Activated naive CD8-positive, alpha-beta T cell (primary cell): Measurements from ENCODE around the gene ZC3H12C.

ENCODE experiments used
- H3K27ac Mint-ChIP-seq: one replicate; pipeline ENCODE4 v1.8.0; 2021; ENCODE audit warnings: mixed read lengths
- H3K27me3 Mint-ChIP-seq: one replicate; pipeline ENCODE4 v1.8.0; 2021; ENCODE audit warnings: mixed read lengths
- H3K36me3 Mint-ChIP-seq: one replicate; pipeline ENCODE4 v1.8.0; 2021; ENCODE audit warnings: mixed read lengths
- H3K4me1 Mint-ChIP-seq: one replicate; pipeline ENCODE4 v1.8.0; 2021; ENCODE audit warnings: low read depth, mixed read lengths
- H3K4me3 Mint-ChIP-seq: one replicate; pipeline ENCODE4 v1.8.0; 2021; ENCODE audit warnings: mild to moderate bottlenecking, mixed read lengths
- H3K9me3 Mint-ChIP-seq: one replicate; pipeline ENCODE4 v1.8.0; 2021; ENCODE audit warnings: low read depth, mixed read lengths

The ZC3H12C gene

GRCh38 chr11:110087812-110088534 is 5.2 kb upstream of the ZC3H12C start:
- H3K9me3 Mint-ChIP-seq = no peaks in the 10 kb centered on the region
- no peak overlapping the region for H3K4me3 Mint-ChIP-seq
- peaks cover 17% of the 10 kb centered on the region for H3K27me3 Mint-ChIP-seq
- no peak overlapping the region for H3K27ac Mint-ChIP-seq
- peaks cover 4% of the 10 kb centered on the region for H3K4me1 Mint-ChIP-seq
- no peaks in the 10 kb centered on the region for H3K36me3 Mint-ChIP-seq

DNA sequence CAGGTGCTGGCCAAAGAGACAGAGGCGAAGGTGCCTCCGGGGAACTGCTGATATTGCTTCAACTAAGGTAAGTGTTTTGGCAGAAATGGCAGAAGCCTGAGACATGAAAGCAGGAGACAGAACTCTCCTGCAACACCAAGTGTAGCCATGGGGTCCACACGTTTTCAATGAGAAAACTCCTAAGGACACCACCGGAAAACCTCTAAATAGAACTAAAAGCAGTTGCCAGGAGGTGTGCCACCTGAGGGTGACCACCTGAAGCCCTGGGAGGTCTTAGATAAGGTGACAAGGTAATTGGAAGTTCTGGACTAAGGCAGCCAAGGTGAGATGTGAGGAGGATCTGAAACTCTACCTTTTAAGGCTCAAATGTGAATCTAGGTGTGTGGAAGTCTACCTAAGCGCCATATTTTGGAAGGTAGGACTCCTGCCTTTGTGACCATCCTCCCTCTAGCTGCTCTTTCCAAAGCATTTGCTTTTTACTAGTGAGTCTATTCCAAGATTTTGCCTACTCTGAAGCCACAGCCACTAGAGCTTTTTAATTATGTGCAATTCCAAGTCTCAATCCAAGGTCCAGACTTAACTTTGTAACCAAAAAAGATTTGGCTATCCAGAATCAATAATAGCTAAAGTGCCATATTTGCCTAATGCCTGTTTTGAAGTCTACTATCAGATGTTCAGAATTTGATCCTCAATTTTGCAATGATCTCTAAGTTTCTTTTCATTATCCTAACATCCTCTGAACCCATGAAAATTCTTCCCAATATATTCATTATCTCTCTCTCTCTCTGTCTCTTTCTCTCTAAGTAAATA is 4.5 kb upstream of the ZC3H12C start:
- H3K4me1 Mint-ChIP-seq = peaks cover 4% of the 10 kb centered on the region

GRCh38 chr11:110089617-110090282 is 3.4 kb upstream of the ZC3H12C start:
- Mint-ChIP-seq H3K36me3 (no peaks in the 10 kb centered on the region), H3K4me3 (no peak overlapping the region), H3K4me1 (peaks cover 10% of the 10 kb centered on the region), H3K9me3 (no peaks in the 10 kb centered on the region), H3K27ac (no peak overlapping the region), H3K27me3 (peaks cover 24% of the 10 kb centered on the region)

More for the DNA sequence above, 4.5 kb upstream of the ZC3H12C start:
- H3K27me3 Mint-ChIP-seq = peaks cover 17% of the 10 kb centered on the region
- no peak overlapping the region for H3K27ac Mint-ChIP-seq
- no peaks in the 10 kb centered on the region for H3K9me3 Mint-ChIP-seq
- no peak overlapping the region for H3K4me3 Mint-ChIP-seq
- H3K36me3 Mint-ChIP-seq = no peaks in the 10 kb centered on the region

DNA sequence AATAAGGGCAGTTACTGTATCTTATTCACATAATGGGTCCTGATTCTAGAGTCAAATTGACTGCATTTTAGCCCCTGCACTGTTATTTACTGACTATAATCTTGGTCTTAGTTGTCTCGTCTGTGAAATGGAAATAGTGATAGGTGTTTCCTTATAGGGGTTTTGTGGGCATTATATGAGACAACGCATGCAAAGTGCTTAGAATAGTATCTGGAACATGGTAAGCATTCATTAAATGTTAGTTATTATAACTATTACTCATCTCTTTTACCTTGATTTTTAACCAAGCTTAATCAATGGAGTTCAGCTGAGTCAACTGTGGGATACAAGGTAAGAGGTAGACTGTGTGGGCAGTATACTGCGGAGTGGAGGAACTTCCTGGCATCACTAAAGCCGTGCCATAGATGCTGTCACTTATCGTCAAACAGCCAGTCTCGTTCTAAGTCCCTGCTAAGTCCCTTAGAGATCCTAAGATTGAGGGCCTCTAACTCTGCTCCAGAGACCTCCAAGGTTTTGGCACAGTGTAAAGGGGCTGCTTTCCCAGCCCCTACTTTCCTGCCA is 2.6 kb upstream of the ZC3H12C start:
- H3K27ac Mint-ChIP-seq = no peak overlapping the region
- peaks cover 10% of the 10 kb centered on the region for H3K4me1 Mint-ChIP-seq
- peaks cover 28% of the 10 kb centered on the region for H3K27me3 Mint-ChIP-seq
- no peaks in the 10 kb centered on the region for H3K9me3 Mint-ChIP-seq
- no peaks in the 10 kb centered on the region for H3K36me3 Mint-ChIP-seq
- no peak overlapping the region for H3K4me3 Mint-ChIP-seq

DNA sequence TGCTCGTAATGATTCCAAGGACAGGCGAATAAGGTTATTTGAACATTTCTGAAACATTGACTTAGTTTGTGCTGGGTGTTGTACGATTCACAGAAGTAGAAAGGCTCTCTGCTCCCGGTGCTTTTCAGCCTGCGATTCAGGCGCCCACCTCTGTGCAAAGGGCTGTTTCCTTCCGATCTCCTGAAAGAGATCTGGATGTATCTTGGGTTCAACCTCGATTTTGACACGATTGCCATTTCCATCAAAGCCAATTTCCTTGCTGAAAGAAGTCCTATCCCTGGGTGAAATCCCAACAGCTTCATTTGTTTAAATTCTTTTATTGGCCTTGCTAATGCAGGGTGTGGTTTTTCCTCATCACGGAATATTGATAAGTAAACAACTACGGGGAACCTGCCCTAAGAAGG is 1.1 kb upstream of the ZC3H12C start:
- Mint-ChIP-seq H3K4me1 (peaks cover 10% of the 10 kb centered on the region), H3K27ac (no peak overlapping the region)

DNA sequence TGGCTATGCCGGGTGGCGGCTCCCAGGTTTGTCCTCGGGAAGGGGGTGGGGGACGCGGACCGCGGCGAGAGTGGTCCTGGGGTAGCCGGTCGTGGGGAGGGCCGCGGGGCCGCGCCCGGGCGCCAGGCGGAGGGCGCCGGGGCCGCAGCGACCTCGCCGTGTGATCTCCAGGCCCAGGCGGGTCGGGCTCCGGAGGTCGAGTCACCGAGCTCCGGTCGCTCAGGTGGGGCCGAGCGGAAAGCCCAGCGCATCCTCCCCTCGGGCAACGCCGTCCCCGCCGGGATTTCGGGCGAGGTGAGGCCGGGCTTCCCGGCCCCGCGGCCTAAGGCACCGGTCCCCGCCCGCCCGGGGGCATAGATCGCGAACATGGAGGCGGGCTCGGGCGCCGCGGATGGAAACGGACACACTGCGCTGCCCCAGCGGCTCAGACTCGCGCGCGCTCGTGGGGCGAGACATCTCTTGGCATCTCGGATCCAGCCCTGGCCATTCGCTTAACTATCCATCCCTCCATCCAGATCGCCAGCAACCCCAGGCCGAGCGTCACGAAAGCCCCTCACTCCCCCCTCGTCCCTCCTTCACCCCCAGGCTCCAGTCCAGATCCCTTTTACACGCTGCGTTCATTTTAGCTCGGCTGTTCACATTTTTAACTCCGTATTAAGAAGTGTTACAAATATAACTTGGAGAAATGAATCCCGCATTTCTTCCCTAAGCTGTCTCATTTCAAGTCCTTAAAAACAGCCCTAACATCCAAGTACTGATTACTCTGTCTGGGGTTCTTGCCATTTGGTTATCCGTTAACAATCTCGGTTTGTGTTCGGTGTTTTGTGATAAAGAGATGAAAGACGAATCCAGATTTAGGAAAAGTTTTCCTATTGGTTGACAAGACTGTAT is 460 bp downstream of the ZC3H12C start:
- Mint-ChIP-seq H3K27me3 (peaks cover 38% of the 10 kb centered on the region), H3K27ac (no peak overlapping the region), H3K4me3 (peak overlapping the region; percentile 77), H3K9me3 (no peaks in the 10 kb centered on the region), H3K36me3 (no peaks in the 10 kb centered on the region), H3K4me1 (peaks cover 10% of the 10 kb centered on the region)

More for the DNA sequence above, 1.1 kb upstream of the ZC3H12C start:
- no peaks in the 10 kb centered on the region for H3K9me3 Mint-ChIP-seq
- peaks cover 40% of the 10 kb centered on the region for H3K27me3 Mint-ChIP-seq
- H3K36me3 Mint-ChIP-seq = no peaks in the 10 kb centered on the region
- peak overlapping the region; percentile 85 for H3K4me3 Mint-ChIP-seq

DNA sequence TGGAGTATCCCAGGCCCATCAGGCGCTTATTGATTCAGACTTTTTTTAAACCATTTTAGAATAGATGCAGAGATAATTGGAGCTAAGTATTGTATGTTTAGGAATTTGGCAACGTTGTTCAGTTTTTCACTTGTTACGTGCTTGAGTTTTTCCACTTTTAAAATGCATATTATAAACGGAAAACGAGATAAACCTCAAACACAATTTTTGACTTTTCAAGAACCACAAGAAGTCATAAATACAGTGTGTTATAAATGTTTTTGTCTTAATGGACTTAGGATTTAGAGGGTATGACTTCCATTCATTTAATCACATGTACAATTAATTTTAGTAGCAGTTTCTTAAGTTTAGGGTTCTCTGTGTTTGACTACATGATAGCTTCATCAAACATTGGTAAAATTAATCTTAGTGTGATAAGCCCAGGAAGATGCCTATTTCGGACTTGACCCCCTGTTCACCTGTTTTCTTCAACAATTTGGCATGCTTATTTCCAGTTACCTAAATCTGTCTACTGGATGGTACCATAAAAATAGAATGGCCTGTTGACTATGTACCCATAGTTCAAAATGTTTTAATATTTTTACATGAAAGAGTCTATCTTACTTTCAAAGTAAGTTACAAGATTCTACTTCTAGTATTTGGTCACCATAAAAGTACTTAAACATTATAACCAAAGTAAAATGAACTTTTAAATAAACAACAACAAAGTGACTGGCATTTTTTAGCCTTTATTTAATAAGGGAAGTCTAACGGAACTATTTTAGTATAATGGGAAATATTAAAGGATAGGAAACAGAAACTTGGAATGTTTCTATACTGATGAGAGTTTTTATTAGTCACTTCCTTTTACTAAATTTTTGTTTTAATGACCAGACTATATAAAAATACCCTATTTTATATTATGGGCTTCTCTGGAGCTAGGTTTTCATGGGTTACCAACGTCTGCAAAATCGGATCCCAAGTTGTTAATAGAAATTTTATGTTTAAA is 1.4 kb downstream of the ZC3H12C start:
- no peaks in the 10 kb centered on the region for H3K36me3 Mint-ChIP-seq
- no peak overlapping the region for H3K27ac Mint-ChIP-seq
- H3K4me3 Mint-ChIP-seq = peak overlapping the region; percentile 77
- peaks cover 38% of the 10 kb centered on the region for H3K27me3 Mint-ChIP-seq
- peaks cover 10% of the 10 kb centered on the region for H3K4me1 Mint-ChIP-seq
- H3K9me3 Mint-ChIP-seq = no peaks in the 10 kb centered on the region

DNA sequence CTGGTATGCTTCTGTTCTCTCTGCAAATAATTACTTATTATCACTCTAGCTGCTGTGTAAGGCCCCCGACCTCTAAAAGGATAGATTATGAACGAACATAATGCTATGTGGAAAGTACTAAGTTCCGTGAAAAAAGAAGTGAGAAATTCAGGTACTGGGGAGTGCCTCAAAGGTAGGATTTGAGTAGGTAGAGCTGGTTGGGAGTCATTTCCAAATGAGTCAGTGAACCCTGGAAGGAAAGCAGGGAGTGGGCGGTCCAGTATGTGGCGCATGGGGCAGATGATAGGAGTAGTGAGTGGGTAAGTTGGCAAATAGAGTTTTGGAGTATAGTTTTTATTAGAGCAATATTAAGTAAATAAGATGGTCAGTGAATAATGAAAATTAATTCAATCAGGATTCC is 2.4 kb downstream of the ZC3H12C start:
- Mint-ChIP-seq H3K27me3 (peaks cover 38% of the 10 kb centered on the region), H3K36me3 (no peaks in the 10 kb centered on the region), H3K9me3 (no peaks in the 10 kb centered on the region), H3K4me1 (peaks cover 10% of the 10 kb centered on the region), H3K27ac (no peak overlapping the region), H3K4me3 (no peak overlapping the region)

DNA sequence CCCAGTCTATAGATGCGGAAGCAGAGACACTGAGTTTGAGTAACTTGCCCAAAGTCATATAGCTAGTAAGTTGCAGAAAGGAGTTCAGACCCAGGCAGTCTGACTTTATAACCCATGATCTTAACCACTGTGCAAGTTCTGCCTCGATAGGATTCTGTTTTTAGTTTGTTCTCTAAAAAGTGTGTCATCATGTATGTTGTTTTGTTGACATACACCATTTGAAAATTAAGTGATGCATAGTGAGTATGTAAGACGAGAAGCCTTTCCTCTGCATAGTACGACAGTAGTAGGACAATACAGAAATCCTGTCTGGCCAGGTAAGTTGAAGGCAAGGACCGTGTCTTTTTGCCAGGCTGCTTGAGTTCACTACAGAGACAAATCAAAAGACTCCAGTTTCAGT is 3.3 kb downstream of the ZC3H12C start:
- Mint-ChIP-seq H3K4me1 (peaks cover 10% of the 10 kb centered on the region), H3K27me3 (peaks cover 36% of the 10 kb centered on the region), H3K9me3 (no peaks in the 10 kb centered on the region), H3K4me3 (no peak overlapping the region), H3K27ac (no peak overlapping the region), H3K36me3 (no peaks in the 10 kb centered on the region)

GRCh38 chr11:110097459-110098012 is 4.3 kb downstream of the ZC3H12C start:
- Mint-ChIP-seq H3K36me3 (no peaks in the 10 kb centered on the region), H3K4me3 (no peak overlapping the region), H3K27me3 (peaks cover 26% of the 10 kb centered on the region), H3K4me1 (peaks cover 6% of the 10 kb centered on the region), H3K9me3 (no peaks in the 10 kb centered on the region), H3K27ac (no peak overlapping the region)

GRCh38 chr11:110098645-110099044 is 5.5 kb downstream of the ZC3H12C start:
- no peak overlapping the region for H3K4me3 Mint-ChIP-seq
- H3K9me3 Mint-ChIP-seq = no peaks in the 10 kb centered on the region

DNA sequence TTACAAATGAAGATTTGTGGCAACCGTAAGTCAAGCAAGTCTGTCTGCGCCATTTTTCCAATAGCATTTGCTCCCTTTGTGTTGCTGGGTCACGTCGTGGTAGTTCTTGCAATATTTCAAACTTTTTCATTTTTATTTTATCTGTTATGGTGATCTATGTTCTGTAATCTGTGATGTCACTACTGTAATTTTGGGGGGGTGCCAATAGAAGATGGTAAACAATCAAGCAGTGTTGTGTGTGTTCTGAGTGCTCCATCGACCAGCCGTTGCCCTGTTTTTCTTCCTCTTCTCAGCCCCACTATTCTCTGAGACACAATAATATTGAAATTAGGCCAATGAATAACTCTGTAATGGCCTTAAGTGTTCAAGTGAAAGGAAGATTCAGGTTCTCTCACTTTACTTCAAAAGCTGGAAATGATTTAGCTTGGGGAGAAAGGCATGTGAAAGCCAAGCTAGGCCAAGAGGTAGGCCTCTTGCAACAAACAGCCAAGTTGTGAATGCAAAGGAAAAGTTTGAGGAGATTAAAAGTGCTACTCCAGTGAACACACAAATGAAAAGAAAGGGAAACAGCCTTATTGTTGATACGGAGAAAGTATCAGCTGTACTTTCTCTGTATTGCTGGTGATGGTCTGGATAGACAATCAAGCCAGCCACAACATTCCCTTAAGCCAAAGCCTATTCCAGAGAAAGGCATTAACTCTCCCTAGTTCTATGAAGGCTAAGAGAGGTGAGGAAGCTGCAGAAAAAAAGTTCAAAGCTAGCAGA is 7.5 kb downstream of the ZC3H12C start:
- no peaks in the 10 kb centered on the region for H3K4me1 Mint-ChIP-seq
- H3K27ac Mint-ChIP-seq = no peak overlapping the region
- H3K27me3 Mint-ChIP-seq = peaks cover 14% of the 10 kb centered on the region
- no peaks in the 10 kb centered on the region for H3K9me3 Mint-ChIP-seq
- no peaks in the 10 kb centered on the region for H3K36me3 Mint-ChIP-seq
- H3K4me3 Mint-ChIP-seq = no peak overlapping the region

More at GRCh38 chr11:110098645-110099044, 5.5 kb downstream of the ZC3H12C start:
- Mint-ChIP-seq H3K4me1 (peaks cover 6% of the 10 kb centered on the region), H3K27ac (no peak overlapping the region), H3K27me3 (peaks cover 26% of the 10 kb centered on the region), H3K36me3 (no peaks in the 10 kb centered on the region)
